HG02885 (cell line): ENCODE data around the gene CCDC185.

Experiments
- ATAC-seq: cut with Tn5 transposase; IDR thresholded peaks from one replicate; pipeline ENCODE4 v1.9.1; 2021; ENCODE audit warnings: mild to moderate bottlenecking; ENCODE audit not compliant: unreplicated experiment, poor library complexity

CCDC185 gene

DNA sequence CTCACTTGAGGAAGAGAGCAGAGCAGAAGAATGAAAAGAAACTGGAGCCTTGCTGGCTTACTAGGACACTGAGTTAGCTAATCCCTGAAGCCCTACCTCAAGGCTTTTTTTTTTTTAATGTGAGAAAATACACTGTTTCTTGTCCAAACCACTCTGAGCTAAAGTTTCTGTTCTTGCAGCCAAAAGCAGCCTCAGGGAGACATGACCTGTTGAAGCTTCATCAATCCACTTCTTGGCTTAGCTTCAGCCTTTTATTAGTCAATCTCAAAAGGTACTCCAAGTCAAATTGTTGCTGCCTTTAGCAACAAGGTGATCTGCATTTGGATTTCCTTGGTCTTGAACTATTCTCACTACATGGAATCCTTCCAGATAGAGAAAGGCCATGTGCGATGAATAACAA is 33.7 kb downstream of the CCDC185 start:
- ATAC-seq: no peak

DNA sequence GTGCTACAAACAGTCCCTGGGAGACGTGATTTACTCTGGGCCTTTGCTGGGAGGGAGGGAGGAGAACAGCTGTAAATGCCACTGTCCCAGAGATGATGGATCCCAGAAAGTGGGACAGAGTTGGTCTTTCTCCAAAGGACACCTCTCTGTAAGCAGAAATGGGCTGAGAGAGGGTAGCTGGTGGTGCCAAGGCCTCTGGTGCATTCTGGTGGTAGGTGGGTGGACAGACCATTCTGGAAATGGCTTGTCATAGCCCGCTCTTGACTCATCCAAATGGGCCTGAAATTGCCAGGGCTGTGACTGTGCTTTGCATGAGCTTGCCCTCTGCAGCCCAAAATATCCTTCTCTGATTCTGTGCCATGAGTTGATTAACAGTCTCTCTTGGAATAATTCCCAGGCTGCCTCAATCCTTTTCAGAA is 36.1 kb downstream of the CCDC185 start:
- no peak for ATAC-seq

DNA sequence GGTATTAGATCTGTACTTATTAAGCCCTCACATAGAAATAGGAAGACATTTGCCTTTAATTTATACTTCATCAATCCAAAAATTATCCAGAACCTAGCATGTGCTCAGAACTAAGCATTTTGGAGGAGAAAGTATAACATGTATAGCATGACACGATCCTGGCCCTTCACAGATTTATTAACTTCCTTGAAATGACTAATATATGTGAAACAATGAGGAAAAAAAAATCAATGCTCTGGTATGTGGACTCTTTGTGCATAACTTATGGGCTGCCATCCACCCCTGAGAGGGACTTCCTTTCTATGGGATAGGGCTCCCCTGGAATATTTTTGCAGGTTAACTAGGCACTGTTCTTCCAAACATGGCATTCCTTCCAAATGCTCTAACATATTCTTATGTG is 36.6 kb downstream of the CCDC185 start:
- no peak for ATAC-seq

DNA sequence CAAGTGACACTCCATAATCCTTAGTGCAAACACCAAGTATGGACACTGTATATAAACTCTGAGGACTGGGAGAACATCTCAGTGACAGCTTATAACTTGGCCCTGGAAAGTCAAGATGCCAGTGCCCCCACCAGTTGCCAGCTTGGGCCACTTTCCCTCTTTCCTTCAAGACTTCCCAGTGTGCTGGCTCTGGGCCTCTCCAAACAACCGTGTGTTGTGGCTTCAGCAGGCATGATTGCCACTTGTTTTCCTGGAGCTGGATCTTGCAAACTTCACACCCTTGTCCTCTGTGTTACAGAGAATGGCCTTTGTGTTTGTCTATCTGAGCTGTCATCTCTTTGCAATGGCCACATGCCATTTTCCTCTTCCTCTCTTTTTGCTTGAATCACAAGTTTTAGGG is 37.0 kb downstream of the CCDC185 start:
- ATAC-seq: no peak

DNA sequence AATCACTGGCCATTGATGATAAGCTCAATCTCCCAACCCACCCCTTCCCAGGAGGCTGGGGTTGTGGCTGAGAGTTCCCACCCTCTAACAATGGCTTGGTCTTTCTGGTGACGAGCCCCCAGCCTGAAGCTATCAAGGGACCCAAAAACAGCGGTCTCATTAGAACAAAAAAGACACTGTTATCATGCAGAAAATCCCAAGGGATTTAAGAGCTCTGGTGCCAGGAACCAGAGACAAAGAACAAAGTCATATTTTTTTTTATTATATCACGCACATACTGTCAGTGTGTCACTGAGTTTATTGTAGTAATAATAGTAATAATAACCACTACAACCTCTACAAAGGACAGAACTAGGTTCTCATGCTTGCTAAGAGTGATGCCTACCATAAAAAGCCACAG is 43.9 kb downstream of the CCDC185 start:
- ATAC-seq: no peak

DNA sequence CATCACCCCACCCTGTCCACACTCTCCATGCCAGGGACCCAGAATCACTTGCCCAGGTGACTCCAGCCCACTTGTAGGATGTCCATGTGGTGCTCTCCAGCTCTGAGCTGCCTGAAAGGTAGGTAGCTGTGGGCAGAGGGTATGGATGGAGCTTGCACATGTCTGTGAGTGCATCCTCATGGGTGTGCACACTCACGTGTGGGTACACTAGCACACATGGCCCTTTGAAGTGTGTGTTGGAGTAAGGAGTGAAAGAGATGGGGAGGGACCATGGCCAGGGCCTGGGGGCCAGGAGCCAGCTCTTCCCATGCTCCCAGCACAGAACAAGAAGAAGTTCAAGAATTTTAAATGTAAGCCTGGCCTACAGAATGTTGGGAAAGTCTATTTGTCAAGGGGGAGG is 50.2 kb downstream of the CCDC185 start:
- no peak for ATAC-seq

DNA sequence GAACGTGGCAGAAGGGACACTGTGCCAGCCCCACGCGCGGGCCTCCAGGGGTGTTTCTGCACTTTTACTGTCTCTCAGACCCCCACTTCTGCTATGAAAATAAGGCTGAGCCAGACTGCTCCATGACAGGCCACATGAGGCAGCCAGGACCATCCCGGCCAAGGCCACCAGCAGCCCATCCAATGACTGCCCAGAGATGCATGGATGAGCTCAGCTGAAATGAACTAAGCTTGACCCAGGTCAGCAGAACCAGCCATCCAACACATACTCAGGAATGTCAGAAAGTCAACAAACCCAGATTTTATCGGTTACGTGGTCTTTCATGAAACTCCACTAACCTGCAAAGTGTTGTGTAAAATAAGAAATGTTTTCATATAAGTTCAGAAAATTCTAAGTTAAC is 51.2 kb downstream of the CCDC185 start:
- ATAC-seq: no peak
